NCI-H69 (cell line): ENCODE data around the gene CPEB1.
"Not testable (repeated sequence)": the region's sequence is repeated elsewhere in the genome, so short reads cannot be mapped to it uniquely, and the experiment has no call there.

Experiments
- DNase-seq: peaks from one replicate; lab custom pipeline; 2025; lab: John Stamatoyannopoulos, UW

CPEB1 gene

DNA sequence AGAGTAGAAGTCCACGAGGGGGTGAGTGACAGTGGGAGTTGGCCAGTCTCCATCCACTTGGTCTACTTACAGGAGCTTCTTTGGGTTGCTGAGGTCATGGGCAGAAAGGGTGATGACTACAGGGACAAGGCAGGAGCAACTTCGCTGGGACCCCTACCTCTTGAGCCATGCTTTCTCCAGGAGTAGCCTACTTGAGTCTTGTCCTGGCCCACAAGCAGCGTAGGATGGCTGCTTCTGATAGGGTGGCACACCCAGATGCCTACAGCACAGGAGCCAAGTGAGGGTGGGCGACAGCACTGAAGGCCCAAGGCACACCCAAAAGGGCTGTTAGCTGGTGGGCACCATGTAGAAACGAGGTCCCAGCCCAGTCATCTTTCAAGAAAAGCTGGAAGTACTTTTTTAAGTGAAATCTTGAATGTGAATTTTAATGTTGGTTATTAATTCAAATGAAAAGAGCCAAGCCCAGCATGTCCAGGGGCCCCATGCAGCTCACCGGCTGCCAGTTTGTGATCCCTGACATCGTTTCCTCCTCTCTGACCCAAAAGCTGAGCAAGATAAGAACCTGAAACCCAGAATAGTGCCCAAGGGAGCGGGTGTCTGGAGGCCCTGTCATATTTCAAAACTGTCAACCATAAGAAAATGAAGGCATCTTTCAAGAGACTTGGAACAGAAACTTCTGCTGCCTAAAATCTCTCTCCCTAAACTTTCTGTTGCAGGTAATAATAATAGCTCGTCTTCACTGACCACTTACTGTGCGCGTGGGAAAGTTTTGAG is 2.2 kb upstream of the CPEB1 start:
- no peak for DNase-seq

DNA sequence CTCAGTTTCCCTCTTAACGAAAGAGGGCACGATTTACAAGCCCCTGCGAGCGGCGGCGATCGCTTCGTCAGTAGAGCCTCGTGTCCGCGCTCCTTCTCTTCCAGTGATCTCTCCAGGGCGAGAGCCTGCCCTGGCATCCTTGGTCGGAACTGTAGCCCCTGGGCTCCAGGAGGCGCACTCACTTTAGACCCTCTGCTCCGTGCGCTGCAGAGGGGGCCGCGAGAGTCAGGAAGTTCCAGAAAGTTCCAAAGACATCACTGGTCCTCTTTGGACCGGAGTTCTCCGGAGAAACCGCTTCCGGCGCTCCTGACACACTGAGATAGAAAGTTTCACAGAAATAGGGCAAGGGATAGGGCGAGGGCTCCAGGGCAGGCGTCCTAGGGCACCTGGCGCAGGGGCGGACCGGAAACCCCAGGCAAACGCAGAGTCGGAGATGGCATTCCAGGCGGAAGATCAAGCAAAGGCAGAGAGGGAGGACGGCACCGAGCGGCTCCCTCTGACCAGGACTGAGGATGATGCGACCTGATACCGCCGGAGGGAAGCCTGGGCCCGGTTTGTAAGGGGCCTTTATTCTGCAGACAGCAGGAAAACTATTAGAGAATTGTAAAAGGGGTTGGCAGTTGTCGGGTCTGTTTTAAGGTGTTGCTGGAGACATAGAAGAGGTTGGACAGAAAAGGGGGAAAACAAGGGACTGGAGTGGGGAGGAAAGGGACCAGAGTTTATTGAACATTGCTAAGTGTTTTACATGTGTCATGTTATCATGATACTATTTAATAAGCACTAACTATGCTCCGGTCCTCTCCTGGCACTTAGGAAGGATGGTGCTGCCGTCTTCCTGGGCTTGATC is 1.3 kb upstream of the CPEB1 start:
- DNase-seq: no peak

DNA sequence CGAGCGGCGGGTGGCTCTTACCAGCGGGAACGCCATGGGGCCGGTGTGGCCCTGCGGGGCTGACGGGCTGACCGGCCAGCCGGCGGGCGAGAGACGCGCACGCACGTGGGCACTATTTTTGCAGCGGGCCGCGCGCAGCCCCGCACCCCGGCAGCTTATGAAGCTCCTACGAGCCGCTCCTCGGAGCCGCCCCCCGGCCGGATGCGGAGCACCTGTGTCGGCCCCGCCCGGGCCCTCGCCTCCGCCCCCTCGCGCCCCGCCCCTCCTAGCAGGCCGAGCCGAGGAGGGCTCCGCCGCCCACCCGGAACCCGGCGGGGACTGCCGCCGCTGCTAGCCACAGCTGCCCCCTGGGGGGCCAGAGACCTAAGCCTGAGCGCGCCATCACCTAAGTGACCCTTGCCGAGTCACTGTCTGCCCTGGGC is 683 bp upstream of the CPEB1 start:
- DNase-seq: peak; percentile 23

GRCh38 chr15:82646250-82647044 is 716 bp downstream of the CPEB1 start:
- DNase-seq: peak; percentile 88

DNA sequence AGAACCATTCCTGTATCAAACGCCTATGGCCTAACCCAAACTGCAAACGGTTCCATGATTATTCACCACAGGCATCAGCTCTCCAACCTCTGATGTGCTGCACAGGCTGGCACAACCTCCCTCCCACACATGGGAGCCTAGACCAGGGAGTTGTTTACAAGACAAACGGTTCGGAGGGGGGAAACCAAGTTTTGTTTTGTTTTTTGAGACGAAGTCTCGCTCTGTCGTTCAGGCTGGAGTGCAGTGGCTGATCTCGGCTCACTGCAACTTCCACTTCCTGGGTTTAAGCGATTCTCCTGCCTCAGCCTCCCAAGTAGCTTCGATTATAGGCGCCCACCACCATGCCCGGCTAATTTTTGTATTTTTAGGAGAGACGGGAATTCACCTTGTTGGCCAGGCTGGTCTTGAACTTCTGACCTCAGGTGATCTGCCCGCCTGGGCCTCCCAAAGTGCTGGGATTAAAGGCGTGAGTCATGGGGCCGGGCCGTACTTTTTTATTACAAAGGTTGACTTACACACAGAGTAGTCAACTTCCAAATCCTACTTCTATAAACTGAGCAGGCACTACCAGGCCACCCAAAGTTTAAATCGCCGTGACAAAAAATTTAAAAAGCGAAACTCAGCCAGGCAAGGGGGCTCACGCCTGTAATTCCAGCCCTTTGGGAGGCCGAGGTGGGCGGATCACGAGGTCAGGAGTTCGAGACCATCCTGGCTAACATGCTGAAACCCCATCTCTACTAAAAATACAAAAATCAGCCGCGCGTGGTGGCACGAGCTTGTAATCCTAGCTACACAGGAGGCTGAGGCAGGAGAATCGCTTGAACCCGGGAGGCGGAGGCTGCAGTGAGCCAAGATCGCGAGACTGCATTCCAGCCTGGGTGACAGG is 2.0 kb downstream of the CPEB1 start:
- DNase-seq: not testable (repeated sequence)

DNA sequence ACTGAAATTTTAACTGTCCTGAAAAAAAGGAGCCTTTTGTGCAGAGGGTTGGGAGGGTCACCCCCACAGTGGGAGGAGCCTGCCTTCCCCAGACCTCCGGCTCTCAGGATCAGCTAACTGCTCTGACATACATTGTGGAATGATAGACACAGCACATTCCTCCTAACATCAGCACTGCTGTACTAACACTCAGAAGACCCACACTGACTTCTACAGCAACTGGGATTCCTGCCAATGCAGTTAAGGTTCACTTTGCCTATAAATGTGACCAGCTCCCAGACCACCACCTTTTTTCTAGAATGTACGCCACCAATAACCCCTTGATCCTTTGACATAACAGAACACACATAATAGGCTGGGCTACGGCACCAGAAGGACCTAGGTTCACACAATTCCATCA is 3.2 kb downstream of the CPEB1 start:
- DNase-seq: peak; percentile 26

- peak; percentile 2 for DNase-seq
Observed at GRCh38 chr15:82642656-82643055, 4.5 kb downstream of the CPEB1 start.

GRCh38 chr15:82641129-82641798 is 5.9 kb downstream of the CPEB1 start:
- peak; percentile 84 for DNase-seq

DNA sequence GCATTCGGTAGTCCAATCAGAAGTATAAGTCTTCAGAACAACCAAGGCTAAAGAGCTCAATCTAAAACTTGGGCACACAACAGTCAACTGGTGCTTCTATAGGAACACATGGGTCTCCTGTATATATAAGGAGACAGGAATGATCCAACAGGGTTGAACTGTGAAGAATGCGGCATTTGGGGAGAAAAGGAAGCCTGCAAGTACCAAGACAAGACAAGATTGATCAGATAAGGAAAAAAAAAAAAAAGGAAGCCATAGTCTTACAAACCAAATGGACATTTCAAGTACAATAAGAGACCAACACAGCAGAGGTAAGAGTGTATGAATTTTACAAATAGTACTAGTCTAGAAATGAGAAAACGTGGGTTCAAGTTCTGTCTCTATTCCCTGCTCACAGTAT is 6.5 kb downstream of the CPEB1 start:
- DNase-seq: peak; percentile 12

- DNase-seq: no peak
Observed at GRCh38 chr15:82635798-82636197, 11.4 kb downstream of the CPEB1 start.

DNA sequence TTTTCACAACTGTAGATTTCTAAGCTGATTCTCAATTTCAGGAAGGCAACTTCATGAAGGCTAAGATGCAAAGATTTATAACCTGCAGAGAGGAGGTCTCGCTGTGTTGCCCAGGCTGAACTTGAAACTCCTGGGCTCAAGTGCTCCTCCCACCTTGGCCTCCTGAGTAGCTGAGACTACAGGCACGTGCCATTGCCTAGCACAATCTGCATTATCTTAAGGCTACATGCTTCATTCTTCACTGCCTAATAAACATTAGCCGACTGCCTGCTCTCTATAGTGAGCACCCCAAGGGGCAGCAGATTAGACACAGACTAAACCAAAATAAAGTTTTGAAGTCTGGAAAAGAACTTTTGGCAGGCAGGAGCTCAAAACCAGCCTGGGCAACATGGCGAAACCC is 17.1 kb downstream of the CPEB1 start:
- DNase-seq: no peak

DNA sequence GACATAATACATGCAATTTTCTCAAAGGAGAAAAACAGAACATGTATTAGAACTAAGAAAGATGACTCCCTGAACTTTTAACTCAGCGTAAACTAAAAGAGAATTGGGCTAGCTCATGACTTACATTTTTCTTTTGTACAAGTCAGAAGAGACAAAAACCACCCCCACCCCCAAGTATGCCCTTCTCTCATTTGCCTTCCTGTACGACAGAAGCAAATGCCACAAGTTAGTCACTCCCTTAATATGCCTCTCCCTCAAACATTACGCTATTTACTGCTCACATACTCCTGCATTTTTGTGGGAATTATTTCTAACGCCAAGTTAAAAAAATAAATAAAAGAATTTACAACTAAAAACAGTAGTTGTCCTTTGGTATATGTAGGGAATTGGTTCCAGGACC is 22.0 kb downstream of the CPEB1 start:
- no peak for DNase-seq

GRCh38 chr15:82624438-82624837 is 22.7 kb downstream of the CPEB1 start:
- DNase-seq: no peak

GRCh38 chr15:82624008-82624407 is 23.2 kb downstream of the CPEB1 start:
- no peak for DNase-seq

GRCh38 chr15:82621970-82622369 is 25.2 kb downstream of the CPEB1 start:
- DNase-seq: peak; percentile 5

GRCh38 chr15:82613747-82614146 is 33.4 kb downstream of the CPEB1 start:
- DNase-seq: no peak

DNA sequence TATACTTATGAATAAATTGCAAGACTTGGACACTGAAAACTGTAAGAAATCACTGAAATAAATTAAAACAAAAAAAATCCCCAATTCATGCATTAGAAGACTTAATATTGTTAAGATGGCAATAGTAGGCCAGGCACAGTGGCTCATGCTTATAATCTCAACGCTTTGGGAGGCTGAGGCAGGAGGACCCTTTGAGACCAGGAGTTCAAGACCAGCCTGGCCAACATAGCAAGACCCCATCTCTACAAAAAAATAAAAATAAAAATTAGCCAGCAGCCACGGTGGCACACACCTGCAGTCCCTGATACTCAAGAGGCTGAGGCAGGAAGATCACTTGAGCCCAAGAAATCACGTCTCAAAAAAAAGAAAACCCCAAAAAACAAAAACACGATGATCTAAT is 35.8 kb downstream of the CPEB1 start:
- no peak for DNase-seq

DNA sequence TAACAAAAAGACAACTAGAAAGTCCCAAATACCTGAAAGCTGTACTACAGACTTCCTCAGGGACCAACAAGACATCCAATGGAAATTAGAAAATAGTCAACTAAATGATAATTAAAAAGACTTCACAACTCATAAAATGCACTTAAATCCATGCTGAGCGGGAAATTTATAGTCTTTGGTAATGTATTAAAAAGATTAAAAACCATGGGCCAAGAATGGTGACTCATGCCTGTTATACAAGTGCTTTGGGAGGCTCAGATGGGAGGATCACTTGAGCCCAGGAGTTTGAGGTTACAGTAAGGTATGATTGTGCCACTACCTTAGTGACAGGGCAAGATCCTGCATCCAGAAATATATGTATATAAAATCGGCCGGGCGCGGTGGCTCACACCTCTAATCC is 45.0 kb downstream of the CPEB1 start:
- DNase-seq: no peak

- no peak for DNase-seq
Observed at GRCh38 chr15:82599862-82600261, 47.3 kb downstream of the CPEB1 start.

DNA sequence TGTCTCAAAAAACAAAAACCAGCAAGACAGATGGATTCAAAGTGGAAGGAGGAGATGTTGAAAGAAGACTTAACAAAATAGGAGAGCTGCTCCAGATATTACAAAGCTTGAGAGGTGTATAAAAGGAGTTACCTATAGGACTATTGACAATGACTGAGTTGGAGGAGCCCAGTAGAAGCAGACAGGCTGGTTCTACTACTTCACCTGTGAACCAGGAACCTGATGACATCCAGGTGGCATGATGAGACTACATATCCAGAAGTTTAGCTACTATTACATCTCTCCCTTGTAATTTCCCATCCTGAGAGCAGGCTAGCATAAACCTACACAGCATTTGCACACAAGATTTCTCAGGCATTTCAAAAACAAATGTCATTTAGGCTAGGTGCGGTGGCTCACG is 49.3 kb downstream of the CPEB1 start:
- no peak for DNase-seq

- no peak for DNase-seq
Observed at GRCh38 chr15:82595766-82596165, 51.4 kb downstream of the CPEB1 start.
